UCSD-AML1 (cell line): Measurements from ENCODE around the gene MCTP1.

Experiments
- DNase-seq: peaks from one replicate; lab custom pipeline; 2025; ENCODE audit not compliant: unreplicated experiment; lab: John Stamatoyannopoulos, UW

The MCTP1 gene

DNA sequence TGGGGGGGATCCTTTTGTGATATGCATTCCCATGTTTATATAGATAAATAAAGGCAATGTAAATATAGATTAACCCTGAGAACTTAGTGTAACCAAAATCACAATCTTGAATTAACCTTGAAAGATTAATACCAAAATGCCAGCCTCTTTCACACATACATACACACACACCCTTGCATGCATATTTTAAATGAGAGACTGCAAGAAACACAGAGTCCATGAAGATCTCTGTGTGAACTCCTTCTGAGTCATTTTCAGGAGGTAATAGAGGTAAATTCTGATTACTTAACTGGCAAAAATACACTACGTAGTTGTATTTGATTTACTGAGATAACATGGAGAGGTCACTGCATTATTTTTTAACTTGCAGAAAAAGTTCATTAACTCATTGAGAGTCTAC is 548.4 kb downstream of the MCTP1 start:
- DNase-seq: no peak

GRCh38 chr5:94731471-94731870 is 553.4 kb downstream of the MCTP1 start:
- DNase-seq: no peak

GRCh38 chr5:94725142-94725541 is 559.8 kb downstream of the MCTP1 start:
- no peak for DNase-seq

DNA sequence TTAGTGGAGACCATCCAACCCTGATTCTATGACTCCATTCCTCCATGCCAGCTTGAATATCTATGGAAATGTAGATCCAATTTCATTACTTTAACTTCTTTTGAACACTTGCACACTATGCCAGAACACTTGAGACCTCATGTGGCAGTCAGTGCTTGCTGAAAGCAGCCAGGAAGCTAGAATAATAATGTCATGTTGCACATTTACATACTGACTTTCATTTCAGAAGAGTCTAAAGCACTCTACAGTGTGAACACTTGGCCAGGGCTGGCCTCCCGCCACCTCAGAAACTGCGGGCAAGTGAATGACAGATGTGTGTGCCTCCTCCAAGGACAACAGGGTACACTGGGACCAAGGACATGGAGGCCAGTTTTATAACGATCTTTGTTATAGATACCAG is 569.1 kb downstream of the MCTP1 start:
- no peak for DNase-seq

GRCh38 chr5:94711785-94712184 is 573.1 kb downstream of the MCTP1 start:
- no peak for DNase-seq

DNA sequence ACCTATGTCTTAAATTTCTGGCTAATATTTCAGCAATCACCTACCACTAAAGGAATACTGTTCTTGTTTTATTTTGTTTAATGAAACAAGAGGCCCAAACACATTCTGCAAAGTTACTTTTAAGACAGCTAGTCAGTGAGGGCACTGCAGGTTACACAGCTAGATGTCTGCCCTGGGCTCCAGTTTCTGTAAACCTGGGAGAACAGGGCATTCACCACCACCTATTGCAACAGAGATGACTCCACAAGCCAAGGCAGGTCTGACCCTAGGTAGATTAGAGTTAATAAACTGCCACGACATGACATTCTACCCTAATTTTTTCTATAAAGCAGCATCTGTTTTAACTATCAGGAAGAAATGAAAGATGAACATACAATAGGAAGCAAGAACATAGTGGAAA is 575.6 kb downstream of the MCTP1 start:
- no peak for DNase-seq

- DNase-seq: no peak
Observed at GRCh38 chr5:94707359-94707758, 577.5 kb downstream of the MCTP1 start.

DNA sequence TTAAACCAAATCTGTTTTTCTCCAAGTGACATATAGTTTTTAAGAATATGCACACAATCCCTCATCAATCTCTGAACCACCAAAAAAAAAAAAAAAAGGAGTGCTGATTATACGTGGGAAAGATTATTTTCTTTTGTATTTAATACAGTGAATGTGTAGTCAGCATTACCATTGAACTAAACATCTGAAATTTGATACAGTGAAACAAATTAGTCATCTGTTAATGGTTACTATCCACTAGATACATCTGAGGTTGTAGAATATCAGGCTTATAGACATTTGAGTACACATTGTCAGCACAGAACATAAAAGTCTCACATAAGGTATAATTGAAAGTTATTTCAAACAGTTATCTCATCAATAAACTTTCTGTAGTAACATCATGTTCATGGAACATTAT is 579.5 kb downstream of the MCTP1 start:
- DNase-seq: no peak

DNA sequence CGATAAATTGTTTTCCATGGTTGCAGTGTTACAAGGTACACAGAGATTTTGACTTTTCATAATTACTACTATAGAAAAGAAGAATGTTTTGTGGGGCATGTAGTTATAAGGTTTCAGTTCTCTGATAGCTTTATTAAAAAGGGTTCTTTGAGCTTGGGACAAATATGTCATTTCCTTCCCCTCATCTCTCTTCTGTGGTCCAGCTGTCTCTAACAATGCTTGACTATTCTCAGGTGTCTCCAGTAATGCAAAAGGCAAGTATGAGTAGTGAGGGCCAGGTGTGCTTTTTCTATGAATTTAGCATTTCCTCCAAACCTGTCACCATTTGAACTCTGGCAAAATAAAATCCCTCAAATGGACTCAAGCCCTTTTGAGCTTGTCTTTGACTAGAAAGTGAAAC is 582.2 kb downstream of the MCTP1 start:
- DNase-seq: no peak

DNA sequence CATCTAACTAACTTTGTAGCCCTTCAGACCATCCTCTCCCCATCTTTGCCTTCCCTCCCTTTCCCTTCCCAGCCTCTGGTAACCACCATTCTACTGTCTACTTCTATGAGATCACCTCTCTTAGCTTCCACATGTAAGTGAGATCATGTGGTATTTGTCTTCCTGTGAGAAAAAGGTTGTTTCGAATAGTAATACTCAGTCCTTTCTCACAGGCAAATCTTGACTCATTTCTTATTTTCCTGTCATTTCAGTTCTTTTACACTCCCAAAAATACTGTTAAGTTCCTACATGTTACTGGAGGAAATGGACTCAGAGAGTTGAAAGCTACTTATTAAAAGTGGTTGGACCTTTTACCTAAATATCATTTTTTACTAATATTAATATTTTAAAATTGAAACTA is 584.3 kb downstream of the MCTP1 start:
- no peak for DNase-seq

GRCh38 chr5:94699562-94699961 is 585.3 kb downstream of the MCTP1 start:
- DNase-seq: no peak

- no peak for DNase-seq
Observed at GRCh38 chr5:94698197-94698596, 586.7 kb downstream of the MCTP1 start.

GRCh38 chr5:94694671-94695070 is 590.2 kb downstream of the MCTP1 start:
- DNase-seq: no peak

DNA sequence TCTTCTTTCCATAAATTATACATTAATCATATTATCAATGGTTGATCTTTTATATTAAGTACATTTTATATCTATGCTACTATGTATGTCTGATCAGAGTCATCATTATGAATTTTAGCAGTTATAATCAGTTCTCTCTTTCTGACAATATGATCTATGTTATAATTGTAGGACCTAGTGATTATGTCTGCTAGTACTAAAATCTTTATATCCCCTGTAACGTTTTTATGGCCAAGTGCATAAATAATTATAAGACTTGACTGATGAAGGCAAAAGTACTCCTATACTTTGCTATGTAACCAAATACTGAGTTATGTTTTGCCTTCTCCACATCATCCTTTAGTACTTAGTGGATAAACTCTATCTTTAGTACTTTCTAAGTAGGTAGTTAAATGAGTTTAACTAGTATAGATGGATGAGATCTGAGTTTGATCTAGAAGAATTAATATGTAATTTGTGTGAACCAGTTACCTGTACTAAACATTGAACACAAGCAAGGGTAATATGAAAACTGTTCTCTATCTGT is 591.0 kb downstream of the MCTP1 start:
- DNase-seq: no peak

GRCh38 chr5:94693043-94693822 is 591.7 kb downstream of the MCTP1 start:
- DNase-seq: no peak

DNA sequence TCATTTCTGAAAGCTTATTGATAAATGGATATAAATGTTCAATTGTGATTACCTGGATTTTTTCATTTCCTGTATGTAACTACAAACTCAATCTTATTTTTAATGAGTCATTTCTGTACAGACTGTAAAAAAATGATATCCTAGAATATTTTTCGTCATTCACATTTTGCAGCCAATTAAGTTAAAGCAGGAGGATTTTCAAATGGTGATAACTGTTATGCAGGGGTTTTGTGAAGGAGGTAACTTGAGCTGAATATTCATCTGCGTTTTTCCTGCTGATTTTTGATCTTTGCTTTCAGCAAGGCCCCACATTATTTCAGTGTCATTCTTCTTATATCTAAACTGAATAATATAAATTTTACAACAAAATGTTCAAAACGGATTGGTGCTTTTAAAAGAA is 592.3 kb downstream of the MCTP1 start:
- DNase-seq: no peak

GRCh38 chr5:94691949-94692348 is 592.9 kb downstream of the MCTP1 start:
- DNase-seq: no peak

DNA sequence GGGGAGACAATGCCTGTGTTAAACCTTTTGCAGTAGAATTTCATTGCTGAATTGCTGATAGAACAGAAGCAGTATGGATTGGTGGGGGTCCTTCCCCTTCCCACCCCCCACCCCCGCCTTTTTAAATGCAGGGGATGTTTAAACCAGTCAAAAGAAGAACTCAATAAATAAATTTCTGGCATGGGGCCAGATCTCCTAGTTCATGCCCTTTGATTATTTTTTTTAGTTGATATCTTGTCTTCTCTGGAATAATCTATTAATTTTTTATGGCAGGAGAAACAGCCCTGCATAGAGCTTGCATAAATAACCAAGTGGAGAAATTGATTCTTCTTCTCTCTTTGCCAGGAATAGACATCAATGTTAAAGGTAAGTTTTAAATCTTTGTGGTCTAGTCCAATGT is 593.6 kb downstream of the MCTP1 start:
- no peak for DNase-seq

DNA sequence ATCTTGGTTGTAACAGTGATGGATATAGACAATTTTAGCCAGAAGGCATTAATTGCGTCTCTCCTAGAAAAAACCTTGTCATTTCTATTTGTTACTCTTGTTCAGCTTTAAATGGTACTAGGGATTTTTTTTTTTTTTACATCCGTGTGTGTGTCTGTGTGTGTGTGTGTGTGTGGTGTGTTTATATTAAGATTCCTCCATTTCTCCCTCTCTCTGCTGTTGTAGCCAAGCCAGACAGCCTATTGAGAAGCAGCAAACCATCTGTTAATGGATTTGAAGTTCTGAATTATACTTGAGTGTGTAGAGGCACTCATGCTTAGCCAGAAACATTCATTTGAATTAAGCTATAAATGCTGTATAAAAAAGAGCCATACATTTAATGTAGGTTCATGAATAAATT is 594.1 kb downstream of the MCTP1 start:
- no peak for DNase-seq

GRCh38 chr5:94689908-94690307 is 595.0 kb downstream of the MCTP1 start:
- DNase-seq: no peak

DNA sequence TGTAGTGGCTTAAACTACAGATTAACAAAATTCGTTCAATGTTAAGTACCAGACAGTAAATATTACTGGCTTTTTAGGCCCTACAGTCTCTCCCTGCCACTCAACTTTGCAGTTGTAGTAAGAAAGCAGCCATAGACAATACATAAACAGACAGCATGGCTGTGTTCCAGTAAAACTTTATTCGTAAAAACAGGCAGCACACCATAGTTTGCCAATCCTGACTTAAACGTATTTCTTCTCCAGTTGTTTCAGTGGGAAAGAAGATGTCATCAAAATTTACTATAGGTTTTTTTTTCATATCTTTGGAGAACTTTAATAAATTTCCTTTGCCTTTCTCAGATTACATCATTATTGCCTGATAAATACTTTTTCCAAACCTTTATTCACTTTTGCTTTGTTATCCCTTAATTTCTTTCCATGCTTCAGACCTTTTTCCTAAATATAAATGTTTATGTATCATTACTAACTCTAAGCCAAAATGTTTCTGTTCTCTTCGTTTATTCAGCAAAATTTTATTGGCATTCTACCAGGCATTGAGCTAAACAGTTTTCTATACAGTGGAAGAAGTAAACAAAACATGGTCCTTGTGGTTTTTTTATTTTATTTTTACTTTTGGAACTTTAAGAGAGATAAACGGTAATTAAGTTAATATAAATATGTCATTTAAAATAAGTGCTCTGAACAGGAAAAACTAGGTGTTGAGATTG is 601.9 kb downstream of the MCTP1 start:
- DNase-seq: no peak

GRCh38 chr5:94675965-94676618 is 608.8 kb downstream of the MCTP1 start:
- no peak for DNase-seq
